ENCODE data around the gene FBRSL1. TPM values are rescaled to one million over a fixed set of nuclear protein-coding genes. Genes with fewer than 3 reads are reported as not detected.

Gene FBRSL1
- total RNA-seq, 1 experiment from 2014 or later, result 15.5 TPM

DNA sequence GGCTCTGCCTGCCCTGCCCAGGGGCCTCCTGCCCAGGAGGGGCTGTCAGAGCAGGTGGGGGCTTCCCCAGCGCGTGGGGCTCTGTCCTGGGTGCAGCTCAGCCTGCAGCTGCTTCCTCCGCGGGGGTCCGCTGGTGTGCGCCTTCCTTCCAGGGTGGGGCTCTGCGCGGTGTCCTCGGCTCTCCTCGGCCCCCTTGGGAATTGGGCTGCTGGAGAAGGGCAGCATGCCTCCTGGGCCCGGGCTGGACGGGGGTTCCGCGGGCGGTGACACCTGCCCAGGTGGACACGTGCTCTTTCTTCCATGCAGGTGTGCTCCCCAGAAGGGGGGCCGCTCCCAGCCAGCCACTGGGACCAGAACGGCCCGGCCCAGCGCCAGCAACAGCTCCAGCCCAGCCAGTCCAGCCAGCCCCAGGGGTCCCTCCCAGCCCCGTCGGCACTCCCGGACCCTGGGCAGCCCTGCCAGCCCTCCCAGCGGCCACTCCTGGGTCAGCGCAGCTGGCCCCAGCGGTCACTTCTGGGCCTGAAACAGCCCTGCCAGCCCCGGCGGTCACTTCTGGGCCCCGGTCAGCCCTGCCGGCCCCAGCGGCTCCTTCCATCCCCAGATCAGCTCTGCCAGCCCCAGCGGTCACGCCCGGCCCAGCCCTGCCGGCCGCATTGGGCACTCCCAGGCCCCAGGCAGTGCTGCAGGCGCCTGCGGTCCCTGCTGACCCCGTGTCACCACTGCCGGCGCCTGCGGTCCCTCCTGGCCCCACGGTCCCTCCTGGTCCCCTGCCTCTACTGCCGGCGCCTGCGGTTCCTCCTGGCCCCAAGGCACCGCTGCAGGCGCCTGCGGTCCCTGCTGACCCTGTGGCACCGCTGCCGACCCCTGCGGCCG, 19.1 kb downstream of the FBRSL1 start:
- DNase-seq (ENCODE audit: low read depth), result no peak

DNA sequence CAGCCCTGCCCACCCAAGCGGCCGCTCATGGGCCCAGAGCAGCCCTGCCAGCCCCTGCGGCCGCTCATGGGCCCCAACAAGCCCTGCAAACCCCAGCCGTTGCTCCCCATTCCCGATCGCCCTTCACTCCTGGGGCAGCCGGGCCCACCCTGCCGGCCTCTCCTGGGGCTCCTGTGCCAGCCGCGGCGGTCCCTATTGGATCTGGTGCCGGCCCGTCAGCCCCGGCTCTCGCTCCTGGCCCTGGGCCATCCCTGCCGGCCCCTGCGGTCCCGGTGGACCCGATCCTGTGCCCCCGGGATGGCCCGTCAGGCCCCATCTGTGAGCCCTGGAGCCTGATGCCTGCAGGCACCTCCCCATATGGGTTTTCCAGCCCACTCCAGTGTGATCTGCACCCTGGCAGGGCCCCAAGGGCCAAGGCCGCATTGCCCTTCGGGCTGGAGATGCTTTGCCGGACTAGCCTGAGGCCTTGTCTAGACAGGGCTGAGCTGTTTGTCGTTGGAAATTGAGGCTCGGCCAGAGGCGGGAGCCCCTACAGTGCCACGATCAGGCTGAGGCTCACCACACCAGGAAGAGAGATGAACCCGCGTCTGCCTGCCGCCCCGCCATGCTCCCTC, 20.3 kb downstream of the FBRSL1 start:
- no peak for DNase-seq (ENCODE audit: low read depth)

DNA sequence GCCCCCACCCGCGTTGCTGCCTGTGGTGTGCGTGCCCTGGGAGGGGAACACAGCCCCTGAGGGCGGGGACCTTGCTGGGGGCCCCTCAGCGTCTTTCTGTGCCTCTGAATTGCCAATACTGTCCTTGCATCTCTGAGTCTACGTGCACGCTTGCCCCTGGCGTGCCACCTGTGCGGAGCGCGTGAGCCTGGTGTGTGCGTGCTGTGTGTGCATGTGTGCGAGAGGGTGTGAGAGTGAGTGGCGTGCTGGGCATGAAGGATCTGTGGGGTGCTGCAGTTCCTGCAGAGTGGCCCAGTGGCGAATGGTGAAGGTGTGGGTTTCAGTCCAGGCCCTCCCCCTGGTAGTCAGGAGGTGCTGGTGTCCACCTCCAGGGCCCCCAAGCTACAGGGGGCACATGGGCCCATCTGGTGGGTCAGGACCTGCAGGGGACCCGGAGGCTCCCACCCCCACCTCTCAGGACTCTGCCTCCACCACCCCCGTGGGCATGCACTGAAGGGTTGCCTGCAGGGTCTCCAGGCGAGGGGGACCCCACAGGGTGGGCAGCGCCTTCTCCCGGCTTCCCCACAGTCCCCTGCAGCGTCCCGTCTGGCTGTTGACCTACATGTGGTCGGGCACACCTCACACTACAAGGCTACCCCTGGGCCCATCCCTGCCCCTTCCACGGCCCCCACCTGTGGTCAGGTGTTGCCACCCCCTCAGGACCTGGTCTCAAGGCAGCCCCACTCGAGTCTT, 21.0 kb downstream of the FBRSL1 start:
- DNase-seq (ENCODE audit: low read depth), result no peak

DNA sequence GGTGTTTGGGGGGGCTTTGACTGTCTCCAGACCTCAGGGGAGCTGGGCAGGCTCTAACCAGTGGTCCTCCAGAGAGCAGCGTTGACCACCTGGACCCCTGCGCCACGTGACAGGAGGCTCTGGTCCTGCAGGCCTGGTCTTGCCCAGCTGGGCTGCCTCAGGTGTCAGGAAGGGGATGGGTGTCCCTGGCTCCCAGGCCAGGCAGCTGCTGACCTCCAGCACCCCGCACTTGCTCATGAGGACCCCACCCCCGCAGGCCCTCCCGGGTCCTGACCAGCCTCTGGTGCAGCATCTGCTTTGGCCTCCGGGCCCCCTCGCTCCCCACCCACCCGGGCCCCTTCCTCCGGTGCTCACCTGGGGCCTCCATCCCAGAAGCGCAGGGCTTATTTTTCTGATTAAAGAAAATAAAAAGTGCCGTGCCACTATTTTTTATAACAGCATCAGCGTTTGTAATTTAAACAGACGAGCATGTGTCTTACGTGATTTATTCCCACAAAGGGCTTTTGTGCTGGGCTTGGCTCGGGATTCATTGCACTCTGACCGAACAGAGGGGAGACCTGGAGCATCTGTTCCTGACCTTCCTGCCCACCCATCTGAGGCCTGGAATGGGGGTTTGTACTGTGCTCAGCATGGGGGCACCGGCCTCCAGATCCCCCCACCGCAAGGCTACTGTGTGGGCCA, 21.7 kb downstream of the FBRSL1 start:
- DNase-seq (ENCODE audit: low read depth), result no peak

DNA sequence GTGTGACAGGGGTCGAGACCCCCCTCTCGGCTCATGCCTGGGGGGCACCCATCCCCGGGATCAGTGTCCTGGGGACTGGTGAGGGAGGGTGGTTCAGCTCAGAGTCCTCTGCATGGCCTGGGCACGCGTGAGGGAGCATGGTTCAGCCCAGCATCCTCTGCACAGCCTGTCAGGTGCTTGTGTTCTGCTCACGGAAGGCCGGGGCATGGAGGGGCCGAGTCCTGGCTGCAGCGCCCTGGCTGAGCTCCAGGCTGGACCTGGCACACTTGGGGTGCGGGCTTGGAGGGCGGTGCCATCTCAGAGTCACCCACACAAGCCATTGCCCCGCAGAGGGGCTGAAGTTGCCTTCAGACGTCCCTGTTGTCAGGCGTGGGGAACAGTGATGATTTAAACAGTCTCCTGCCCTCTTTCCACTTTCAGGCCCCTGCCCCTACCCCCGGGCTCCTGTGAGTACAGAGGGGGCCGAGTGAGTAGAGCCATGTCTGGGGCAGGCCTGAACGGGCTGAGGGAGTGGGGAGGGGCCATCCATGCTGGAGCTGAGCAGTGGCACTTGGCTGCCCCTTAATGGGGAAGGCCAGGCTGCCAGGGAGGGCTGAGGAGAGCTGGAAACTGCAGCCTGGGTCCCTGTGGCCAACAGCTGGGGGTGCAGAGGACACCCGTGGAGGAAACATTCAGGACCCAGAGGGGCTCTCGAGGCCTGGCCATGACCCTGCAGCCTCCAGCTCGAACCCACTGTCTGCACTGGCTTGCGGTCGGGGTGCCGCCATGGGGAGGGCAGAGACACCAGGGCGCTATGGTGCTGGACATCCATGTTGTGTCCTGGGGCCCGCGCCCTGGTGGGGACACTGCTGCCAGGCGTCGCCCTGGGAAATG, 22.5 kb downstream of the FBRSL1 start:
- no peak for DNase-seq (ENCODE audit: low read depth)

DNA sequence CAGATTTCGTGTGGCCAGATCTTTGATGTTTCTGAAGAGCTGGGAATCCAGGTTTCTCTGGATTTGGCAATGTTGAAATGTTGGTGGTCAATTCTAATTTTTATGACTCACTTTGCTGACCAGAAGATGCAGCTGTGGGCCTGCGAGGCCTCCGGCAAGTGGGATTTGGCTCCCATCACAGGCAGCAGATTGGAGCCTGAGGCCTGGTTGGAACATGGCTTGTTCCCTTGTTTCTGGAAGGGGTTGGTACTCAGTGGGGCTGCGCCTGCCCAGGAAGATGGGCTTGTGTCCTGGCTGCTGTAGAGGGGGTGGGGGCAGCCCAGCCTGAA, 23.1 kb downstream of the FBRSL1 start:
- no peak for DNase-seq (ENCODE audit: low read depth)

DNA sequence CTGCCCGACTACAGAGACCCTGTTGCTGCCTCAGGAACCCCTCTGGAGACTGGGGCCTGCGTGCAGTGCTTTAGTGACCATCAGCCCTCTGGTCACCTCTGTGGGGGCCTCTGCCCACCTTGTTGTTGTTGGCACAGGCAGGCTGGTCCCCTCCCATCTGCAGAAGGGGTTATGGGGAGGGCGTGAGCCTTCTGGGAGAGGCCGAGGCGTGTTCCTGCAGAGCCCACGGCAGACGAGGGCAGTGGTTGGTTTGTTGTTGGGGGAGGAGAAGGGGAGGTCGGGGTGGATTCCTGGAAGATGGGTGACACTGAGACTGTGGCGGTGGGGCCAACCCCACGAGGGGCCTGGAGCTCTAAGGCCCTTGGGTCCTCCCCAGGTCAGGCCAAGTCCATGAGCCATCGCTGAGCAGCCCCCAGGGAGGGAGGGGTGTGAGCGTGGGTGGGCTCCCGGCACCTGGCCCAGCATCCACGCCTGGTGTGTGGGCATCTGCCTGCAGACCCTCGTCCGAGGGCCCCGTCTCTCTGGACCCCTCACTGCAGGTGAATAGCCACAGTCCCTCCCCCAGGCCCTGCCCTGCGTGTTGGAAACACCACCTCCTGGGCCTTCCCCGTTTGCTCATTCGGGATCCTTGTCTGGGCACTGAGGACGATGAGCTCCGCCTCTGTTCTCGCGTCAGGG, 23.6 kb downstream of the FBRSL1 start:
- no peak for DNase-seq (ENCODE audit: low read depth)

DNA sequence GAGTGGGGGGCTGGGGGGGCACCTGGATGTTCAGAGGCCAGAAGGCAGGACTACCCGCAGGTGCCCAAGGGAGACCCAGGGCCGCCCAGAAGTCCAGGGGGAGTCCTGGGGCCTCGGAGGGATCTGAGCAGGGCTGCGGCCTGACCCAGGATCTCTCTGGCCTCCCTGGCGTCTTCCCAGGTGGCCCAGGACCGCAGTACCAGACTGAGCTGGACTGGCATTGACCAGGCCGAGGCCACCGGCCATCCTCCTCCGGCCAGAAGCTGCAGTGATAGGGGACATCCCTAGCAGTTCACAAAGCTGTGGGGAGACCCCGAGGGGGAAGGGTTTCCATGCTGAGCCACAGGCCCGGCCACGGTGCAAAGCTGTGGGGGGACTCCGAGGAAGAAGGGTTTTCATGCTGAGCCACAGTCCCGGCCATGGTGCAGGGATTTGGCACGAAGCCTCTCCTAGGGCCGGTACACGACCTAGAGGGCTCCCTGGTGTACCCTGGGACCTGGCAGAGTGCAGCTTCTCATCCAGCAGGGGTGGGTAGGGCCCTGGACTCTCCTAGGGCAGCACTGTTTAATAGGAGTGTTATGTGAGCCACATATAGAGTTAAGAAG, 24.4 kb downstream of the FBRSL1 start:
- DNase-seq (ENCODE audit: low read depth), result no peak

DNA sequence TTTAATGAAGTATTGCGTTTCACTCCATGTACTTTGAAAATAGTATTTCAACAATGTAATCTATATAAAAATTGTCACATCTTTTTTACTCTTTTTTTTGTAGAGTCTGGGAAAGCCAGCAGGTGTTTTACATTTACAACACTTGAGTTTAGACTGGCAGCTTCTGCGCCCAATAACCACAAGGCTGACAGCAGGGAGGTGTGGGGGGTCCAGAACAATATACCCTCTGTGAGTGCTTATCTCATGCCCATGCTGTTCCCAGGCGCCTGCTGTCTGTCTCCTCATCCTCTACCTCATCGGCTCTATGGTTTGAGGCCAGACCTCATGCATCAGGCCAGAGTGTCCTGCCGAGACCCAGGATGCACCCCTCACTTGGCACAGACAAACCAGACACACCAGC, 24.9 kb downstream of the FBRSL1 start:
- no peak for DNase-seq (ENCODE audit: low read depth)

DNA sequence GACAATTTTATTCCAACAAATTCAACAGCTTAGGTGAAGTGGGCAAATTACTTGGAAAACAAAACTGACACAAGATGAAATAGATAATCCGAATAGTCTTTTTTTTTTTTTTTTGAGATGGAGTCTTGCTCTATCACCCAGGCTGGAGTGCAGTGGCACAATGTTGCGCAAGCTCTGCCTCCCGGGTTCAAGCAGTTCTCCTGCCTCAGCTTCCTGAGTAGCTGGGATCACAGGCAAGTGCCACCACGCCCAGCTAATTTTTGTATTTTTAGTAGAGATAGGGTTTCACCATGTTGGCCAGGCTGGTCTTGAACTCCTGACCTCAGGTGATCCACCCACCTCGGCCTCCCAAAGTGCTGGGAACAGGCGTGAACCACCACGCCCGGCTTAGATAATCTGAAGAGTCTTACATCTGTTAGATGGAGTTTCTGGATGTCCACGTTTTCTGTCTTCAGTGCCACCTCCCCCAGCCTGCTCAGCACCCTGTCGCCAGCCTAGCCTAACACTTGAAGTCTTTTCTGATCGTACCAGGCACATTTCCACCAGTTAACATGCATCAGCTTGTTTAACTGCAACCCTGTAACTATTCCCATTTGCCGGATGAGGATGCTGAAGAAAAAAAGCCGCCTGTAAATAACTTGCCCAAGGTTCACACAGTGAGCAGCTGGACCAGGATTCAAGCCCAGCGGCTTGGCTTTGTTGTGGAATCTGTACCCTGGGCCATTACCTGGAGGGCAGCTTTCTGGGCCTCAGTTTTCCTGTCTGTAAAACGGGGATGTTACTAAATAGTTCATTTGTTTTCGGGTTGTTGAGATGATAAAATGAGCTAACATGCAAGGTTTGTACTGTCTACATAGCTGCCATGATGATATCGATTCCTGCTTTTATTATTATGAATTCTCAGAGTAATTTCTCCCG, 26.4 kb downstream of the FBRSL1 start:
- no peak for DNase-seq (ENCODE audit: low read depth)

DNA sequence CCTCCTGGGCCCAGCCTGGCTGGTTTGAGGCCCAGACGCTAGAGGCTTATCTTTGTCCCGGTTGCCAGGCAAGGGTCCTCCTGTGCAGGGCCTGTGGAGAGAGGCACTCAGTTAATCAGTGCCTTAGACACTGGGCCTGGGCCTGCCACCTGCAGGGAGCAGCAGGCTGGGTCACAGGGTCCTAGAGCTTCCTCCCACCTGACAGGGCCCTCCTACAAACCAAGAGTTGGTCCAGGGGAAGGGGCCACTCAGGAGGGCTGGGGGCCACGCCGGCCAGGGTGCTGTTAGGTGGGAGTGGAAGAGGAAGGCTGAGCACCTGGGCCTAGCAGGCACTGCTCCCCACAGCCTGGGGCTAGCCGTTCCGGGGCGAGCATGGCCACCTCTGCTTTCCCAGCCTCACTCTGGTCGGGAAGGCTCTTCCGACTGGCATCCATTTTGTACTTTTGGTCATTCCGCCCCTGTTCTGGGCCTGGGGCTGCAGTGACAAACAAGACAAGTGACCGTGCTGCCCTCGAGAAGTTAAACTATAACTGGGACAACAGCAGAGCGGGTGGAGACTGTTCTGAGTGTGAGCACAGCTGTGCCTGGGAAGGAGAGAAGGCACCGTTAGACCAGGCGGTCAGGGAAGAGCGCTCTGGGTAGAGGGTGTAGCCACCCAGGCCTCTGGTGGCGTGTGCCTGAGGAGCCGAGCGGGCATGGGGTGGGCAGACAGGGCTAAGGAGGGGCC, 27.2 kb downstream of the FBRSL1 start:
- DNase-seq (ENCODE audit: low read depth), result no peak

DNA sequence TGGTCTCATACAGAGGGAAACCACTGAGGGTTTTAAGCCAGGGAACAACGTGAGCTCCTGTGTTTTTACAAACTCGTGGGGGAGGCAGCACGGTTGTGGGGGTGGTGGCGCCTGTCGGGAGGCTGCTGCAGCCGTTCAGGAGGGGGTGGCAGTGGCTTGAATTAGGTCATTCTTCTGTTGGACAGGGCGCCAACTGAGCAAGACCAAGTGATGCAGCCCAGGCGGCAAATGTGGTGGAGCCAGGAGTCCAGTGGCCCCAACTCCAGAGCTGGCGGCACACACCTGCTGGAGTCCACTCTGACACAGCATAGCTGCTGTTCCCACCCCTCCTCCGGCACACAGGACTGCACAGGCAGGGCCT, 27.8 kb downstream of the FBRSL1 start:
- DNase-seq (ENCODE audit: low read depth), result no peak

DNA sequence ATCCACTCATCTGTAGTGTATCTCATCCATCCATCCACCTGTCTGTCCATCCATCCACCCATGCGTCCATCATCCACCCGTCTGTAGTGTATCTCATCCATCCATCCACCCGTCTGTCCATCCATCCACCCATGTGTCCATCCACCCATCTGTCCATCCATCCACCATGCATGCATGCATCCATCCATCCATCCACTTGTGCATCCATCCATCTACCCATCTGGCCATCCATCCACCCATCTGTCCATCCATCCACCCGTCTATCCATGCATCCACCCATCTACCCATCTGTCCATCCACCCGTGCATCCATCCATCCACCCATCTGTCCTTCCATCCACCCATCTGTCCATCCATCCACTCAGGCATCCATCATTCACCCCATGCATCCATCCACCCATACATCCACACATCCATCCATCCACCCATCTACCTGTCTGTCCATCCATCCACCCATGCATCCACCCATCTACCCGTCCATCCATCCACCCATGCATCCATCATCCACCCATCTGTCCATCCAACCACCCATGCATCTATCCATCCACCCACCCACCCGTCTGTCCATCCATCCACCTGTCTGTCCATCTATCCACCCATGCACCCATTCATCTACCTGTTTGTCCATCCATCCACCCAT, 28.5 kb downstream of the FBRSL1 start:
- DNase-seq (ENCODE audit: low read depth), result no peak

DNA sequence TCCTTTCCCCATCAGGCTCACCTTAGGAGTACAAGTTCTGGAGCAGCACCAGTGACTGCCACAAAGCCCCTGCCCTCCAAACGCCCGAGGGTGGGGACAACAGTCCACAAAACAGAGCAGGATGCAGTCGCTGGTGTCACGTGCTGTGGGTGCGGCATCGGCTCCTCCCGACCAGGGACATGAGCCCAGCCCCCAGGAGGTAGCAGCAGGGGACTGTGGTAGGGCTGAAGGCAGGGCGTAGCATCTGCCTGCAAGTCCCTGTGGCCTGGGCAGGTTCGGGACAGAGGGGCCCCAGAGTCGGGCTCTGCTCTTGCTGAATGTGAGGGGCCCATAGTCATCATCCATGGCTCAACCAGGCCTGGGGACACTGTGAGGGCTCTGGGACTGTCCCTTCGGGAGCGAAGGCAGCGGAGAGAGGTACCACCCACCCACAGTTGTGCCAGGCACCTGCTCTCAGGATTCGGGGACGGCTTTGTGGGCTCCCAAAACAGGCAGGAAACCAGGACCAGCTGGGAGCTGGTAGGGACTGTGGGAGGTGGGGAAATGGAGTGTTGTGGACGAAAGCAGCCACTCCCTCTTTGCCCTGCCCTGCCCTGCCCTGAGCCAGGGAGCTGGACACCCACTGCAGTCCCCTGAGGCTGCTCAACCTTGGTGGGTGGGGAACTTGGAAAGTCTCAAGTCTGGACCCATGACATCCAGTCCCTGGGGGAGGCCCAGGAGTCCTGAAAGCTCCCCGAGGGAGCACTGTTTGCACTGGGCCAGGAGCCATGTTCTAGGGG, 30.7 kb downstream of the FBRSL1 start:
- no peak for DNase-seq (ENCODE audit: low read depth)

DNA sequence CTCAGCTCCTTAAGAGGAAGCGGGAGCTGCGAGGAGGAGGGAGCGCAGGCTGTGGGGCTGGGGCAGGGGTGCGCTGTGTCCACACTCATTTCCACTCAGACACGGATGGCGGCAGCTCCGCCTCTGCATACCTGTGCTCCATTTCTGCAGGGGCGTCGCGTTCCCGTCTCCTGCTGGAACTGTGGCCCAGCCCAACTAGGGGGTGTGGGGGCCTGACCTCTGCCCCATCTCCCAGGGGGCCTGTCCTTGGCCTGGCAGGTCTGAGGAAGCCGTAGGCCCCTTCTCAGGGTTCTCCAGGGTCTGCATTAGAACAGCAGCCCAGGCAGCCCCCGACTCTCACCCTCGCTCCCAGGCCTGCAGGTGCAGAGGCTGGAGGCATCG, 31.2 kb downstream of the FBRSL1 start:
- DNase-seq (ENCODE audit: low read depth), result no peak

DNA sequence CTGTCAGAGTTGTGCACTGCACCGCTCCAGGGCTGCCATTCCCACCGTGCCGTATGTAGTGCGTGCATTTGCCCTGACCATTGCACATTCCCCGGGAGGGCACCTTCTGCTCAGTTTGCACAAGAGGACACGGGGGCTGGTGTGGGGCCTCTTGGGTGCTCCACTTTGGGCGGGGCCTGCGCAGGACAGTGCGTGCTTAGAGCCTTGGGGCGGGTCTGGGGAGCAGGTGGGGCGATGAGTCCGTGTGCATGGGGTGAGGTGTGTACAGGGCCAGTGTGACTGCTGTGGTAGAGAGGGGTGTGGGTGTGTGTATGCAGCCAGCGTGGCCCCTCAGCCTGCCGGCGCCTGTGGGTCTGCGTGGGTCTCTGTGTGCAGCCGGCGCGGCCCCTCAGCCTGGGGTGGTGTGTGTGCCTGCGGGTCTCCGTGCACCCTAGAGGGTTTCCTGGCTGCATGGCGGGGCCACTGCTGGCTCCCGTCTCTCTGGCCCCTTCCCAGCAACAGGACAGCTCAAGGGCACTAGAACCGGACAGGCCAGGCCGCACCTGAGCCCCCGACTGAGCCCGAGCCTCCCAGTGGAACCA, 31.9 kb downstream of the FBRSL1 start:
- no peak for DNase-seq (ENCODE audit: low read depth)
